HCT116 (cell line): Measurements from ENCODE around the gene KIF13A. TPM values are rescaled to one million over a fixed set of nuclear protein-coding genes. Genes with fewer than 3 reads are reported as not detected.

ENCODE experiments used
- ATAC-seq: fragments of 200-7000 bp; cut with Tn5 transposase; 2 replicates; pipeline ENCODE4 v1.9.1; 2020; ENCODE audit warnings: mild to moderate bottlenecking, moderate library complexity
- BruUV-seq: library from RNA; stranded (reverse); fragments of 400-500 nt; replicated peaks from 2 replicates; lab custom pipeline; 2021; lab: Mats Ljungman, UMichigan
- CTCF ChIA-PET: fragments of 300-600 bp; sonication (Branson Sonifier 250); formaldehyde crosslinking; loops from one replicate; lab custom pipeline; 2021; ENCODE audit warnings: antibody characterized with exemption; lab: Charles Lee
- POLR2A ChIA-PET: fragments of 300-600, 350-600 bp; sonication (Branson Sonifier 250); formaldehyde crosslinking; loops from one replicate; lab custom pipeline; 2021; ENCODE audit warnings: antibody characterized with exemption; lab: Charles Lee
- RAD21 ChIA-PET, 2 experiments: fragments of 300-600 bp; sonication (Branson Sonifier 250); formaldehyde crosslinking; loops; one replicate each; lab custom pipeline; 2023; ENCODE audit warnings: low total read pairs in 2 of 2; ENCODE audit not compliant: uncharacterized antibody in 2 of 2, unreplicated experiment in 2 of 2, low non-redundant PET in 1 of 2; lab: Charles Lee
- DNase-seq: peaks from one replicate; pipeline ENCODE4 v3.0.0-alpha.2; 2010; ENCODE audit warnings: low read depth, low spot score
- H2AFZ ChIP-seq: fragments of 200-600 bp; shearing (Covaris generic), sonication (generic); 2 replicates; pipeline ENCODE4 v1.6.1; 2017; ENCODE audit warnings: low read depth, mixed run types, mixed read lengths, antibody characterized with exemption, low read length; ENCODE audit not compliant: poor library complexity, severe bottlenecking
- H3K27ac ChIP-seq: 2 replicates; pipeline ENCODE4 v1.5.1; 2012; ENCODE audit warnings: low read depth, low read length
- H3K27me3 ChIP-seq: fragments of 200-600 bp; sonication (generic); 2 replicates; pipeline ENCODE4 v1.6.1; 2016; ENCODE audit warnings: mixed run types, low read length, mixed read lengths; ENCODE audit not compliant: insufficient read depth
- H3K36me3 ChIP-seq, 2 experiments: fragments of 200-500 bp in 1 of 2; fragments of 200-600 bp in 1 of 2; sonication (Bioruptor generic) in 1 of 2; sonication (generic) in 1 of 2; 2 replicates each; pipeline versions ENCODE4 v1.5.1 to v1.6.1; 2014 to 2016; ENCODE audit warnings: low read length in 2 of 2, inconsistent platforms in 1 of 2, mixed read lengths in 1 of 2, mixed run types in 1 of 2; ENCODE audit not compliant: insufficient read depth in 2 of 2, control insufficient read depth in 1 of 2
- H3K4me1 ChIP-seq, 2 experiments: fragments of 200-600 bp in 1 of 2; sonication (generic) in 1 of 2; 2 replicates each; pipeline versions ENCODE4 v1.5.1 to v1.6.1; 2012 to 2017; ENCODE audit warnings: low read length in 2 of 2, inconsistent platforms in 1 of 2, mild to moderate bottlenecking in 1 of 2, mixed read lengths in 1 of 2, mixed run types in 1 of 2, moderate library complexity in 1 of 2; ENCODE audit not compliant: insufficient read depth in 2 of 2, control insufficient read depth in 1 of 2
- H3K4me2 ChIP-seq: fragments of 200-600 bp; sonication (generic); 2 replicates; pipeline ENCODE4 v1.6.1; 2017; ENCODE audit warnings: mixed run types, low read length, mixed read lengths
- H3K4me3 ChIP-seq, 2 experiments: fragments of 200-600 bp in 1 of 2; sonication (generic) in 1 of 2; replicated peaks in 1 of 2; 2 replicates each; pipeline ENCODE4 v1.5.1; 2011 to 2016; ENCODE audit warnings: low read length in 2 of 2, control low read depth in 1 of 2, low read depth in 1 of 2, mild to moderate bottlenecking in 1 of 2, mixed read lengths in 1 of 2, mixed run types in 1 of 2
- H3K79me2 ChIP-seq: fragments of 200-600 bp; sonication (generic); 2 replicates; pipeline ENCODE4 v1.6.1; 2017; ENCODE audit warnings: mild to moderate bottlenecking, mixed run types, low read length, moderate library complexity, mixed read lengths; ENCODE audit not compliant: insufficient read depth
- H3K9ac ChIP-seq: fragments of 200-600 bp; sonication (generic); 2 replicates; pipeline ENCODE4 v1.6.1; 2016; ENCODE audit warnings: low read length, mixed read lengths
- H3K9me2 ChIP-seq: fragments of 200-600 bp; sonication (generic), shearing (Covaris generic); 2 replicates; pipeline ENCODE4 v1.6.1; 2017; ENCODE audit warnings: mixed run types, mild to moderate bottlenecking, moderate library complexity; ENCODE audit not compliant: insufficient read depth
- H3K9me3 ChIP-seq, 2 experiments: fragments of 200-500 bp in 1 of 2; fragments of 200-600 bp in 1 of 2; sonication (Bioruptor generic) in 1 of 2; sonication (generic) in 1 of 2; 2 replicates each; pipeline ENCODE4 v1.6.1; 2014 to 2017; ENCODE audit warnings: low read length in 2 of 2, mixed read lengths in 2 of 2, inconsistent platforms in 1 of 2, low read depth in 1 of 2, mild to moderate bottlenecking in 1 of 2, mixed run types in 1 of 2, moderate library complexity in 1 of 2; ENCODE audit not compliant: control insufficient read depth in 1 of 2, insufficient read depth in 1 of 2
- H4K20me1 ChIP-seq: fragments of 200-600 bp; sonication (generic), shearing (Covaris generic); 2 replicates; pipeline ENCODE4 v1.6.1; 2017; ENCODE audit warnings: mixed run types, mild to moderate bottlenecking, moderate library complexity; ENCODE audit not compliant: insufficient read depth
- CBX3 ChIP-seq: IDR thresholded peaks from 2 replicates; pipeline ENCODE4 v1.6.1; 2012; ENCODE audit warnings: low read depth
- CEBPB ChIP-seq: IDR thresholded peaks from 2 replicates; pipeline ENCODE4 v1.6.1; 2012; ENCODE audit warnings: low read depth
- ELF1 ChIP-seq: IDR thresholded peaks from 2 replicates; pipeline ENCODE4 v1.6.1; 2012; ENCODE audit warnings: low read depth, borderline replicate concordance
- EZH2 ChIP-seq: fragments of 200-600 bp; sonication (generic); IDR thresholded peaks from 2 replicates; pipeline ENCODE4 v1.6.1; 2017; ENCODE audit warnings: antibody characterized with exemption, mixed run types
- EZH2phosphoT487 ChIP-seq: fragments of 200-600 bp; IDR thresholded peaks from 2 replicates; pipeline ENCODE4 v1.6.1; 2018; ENCODE audit warnings: antibody characterized with exemption, borderline replicate concordance
- FOSL1 ChIP-seq: IDR thresholded peaks from 2 replicates; pipeline ENCODE4 v1.6.1; 2012; ENCODE audit warnings: low read depth
- JUND ChIP-seq: IDR thresholded peaks from 2 replicates; pipeline ENCODE4 v1.6.1; 2012
- MAX ChIP-seq: IDR thresholded peaks from 2 replicates; pipeline ENCODE4 v1.6.1; 2012
- POLR2A ChIP-seq: IDR thresholded peaks from 2 replicates; pipeline ENCODE4 v1.7.0; 2011; ENCODE audit warnings: borderline replicate concordance; ENCODE audit not compliant: insufficient read depth, insufficient read length; ENCODE audit errors: extremely low read depth
- POLR2AphosphoS5 ChIP-seq: IDR thresholded peaks from 2 replicates; pipeline ENCODE4 v1.6.1; 2011; ENCODE audit warnings: mild to moderate bottlenecking, low read depth, low read length, moderate library complexity
- RAD21 ChIP-seq: IDR thresholded peaks from 2 replicates; pipeline ENCODE4 v1.6.1; 2012; ENCODE audit warnings: low read depth, mild to moderate bottlenecking
- REST ChIP-seq: IDR thresholded peaks from 2 replicates; pipeline ENCODE4 v1.6.1; 2012; ENCODE audit warnings: low read depth
- SP1 ChIP-seq: IDR thresholded peaks from 2 replicates; pipeline ENCODE4 v1.6.1; 2012; ENCODE audit warnings: low read depth
- SRF ChIP-seq: IDR thresholded peaks from 2 replicates; pipeline ENCODE4 v1.6.1; 2012; ENCODE audit warnings: low read depth
- TCF7L2 ChIP-seq: IDR thresholded peaks from 2 replicates; pipeline ENCODE4 v1.7.0; 2011; ENCODE audit warnings: borderline replicate concordance, inconsistent platforms; ENCODE audit not compliant: insufficient read depth, insufficient read length; ENCODE audit errors: extremely low read depth
- YY1 ChIP-seq: IDR thresholded peaks from 2 replicates; pipeline ENCODE4 v1.6.1; 2011; ENCODE audit warnings: low read length, low read depth, moderate library complexity, mild to moderate bottlenecking; ENCODE audit not compliant: insufficient replicate concordance; ENCODE audit errors: extremely low read depth
- ZFX ChIP-seq: fragments of 450-650 bp; IDR thresholded peaks from 2 replicates; pipeline ENCODE4 v1.6.1; 2017
- ZNF274 ChIP-seq: fragments of 200-500 bp; sonication (Bioruptor generic); IDR thresholded peaks from 2 replicates; pipeline ENCODE4 v1.6.1; 2014; ENCODE audit warnings: mild to moderate bottlenecking, low read depth, low read length, inconsistent platforms
- intact Hi-C: fragments of 100-400 bp; cut with micrococcal nuclease; formaldehyde crosslinking; loops from 2 replicates; pipeline ENCODE4 v1.10.0; 2022
- total RNA-seq: library from RNA; stranded (reverse); gene quantifications from one replicate; pipeline ENCODE4 v1.2.1, GENCODE V29; 2021; ENCODE audit not compliant: unreplicated experiment
- TF ChIP-seq, protein P1 (sequence below), 3 experiments: fragments of 200-600 bp in 1 of 3; sonication (generic) in 1 of 3; IDR thresholded peaks in 2 of 3; conservative IDR thresholded peaks in 1 of 3; 2 replicates each; pipeline ENCODE4 v1.5.1; 2012 to 2017; ENCODE audit warnings: low read depth in 2 of 3, low read length in 2 of 3, antibody characterized with exemption in 1 of 3, borderline replicate concordance in 1 of 3, control low read depth in 1 of 3, mild to moderate bottlenecking in 1 of 3, mixed read lengths in 1 of 3, mixed run types in 1 of 3, moderate library complexity in 1 of 3; ENCODE audit not compliant: insufficient read depth in 1 of 3

Gene KIF13A
- total RNA-seq, 1 experiment from 2014 or later = 23.1 TPM

DNA sequence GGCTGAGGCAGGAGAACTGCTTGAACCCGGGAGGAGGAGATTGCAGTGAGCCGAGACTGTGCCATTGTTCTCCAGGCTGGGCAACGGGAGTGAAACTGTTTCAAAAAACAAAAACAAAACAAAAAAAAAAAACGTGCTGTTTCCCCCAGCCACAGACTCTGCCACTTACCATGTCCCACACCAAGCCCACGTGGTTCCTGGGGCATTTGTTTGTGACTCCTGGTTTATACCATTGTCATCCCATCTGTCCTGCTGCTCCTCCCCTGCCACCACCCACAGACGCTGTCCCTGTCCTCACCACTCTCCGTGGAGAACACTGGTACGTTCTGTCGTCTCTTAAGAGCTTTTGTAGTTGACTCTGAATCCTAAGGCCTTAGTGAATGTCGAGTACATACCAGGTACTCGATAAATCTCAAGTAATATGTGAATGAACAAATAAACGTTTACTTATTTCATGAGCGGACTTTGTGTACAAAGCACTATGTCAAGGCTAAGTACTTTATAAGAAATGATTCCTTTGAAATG is 48.0 kb upstream of the KIF13A start:
- POLR2A ChIA-PET = no interaction called here
- Histone ChIP-seq H3K4me2 (no peak overlapping the region), H3K4me3 (no peak overlapping the region), H3K9me2 (no peaks in the 10 kb centered on the region), H3K9ac (no peak overlapping the region), H3K27ac (no peak overlapping the region), H3K4me1 (no peaks in the 10 kb centered on the region), H3K27me3 (no peaks in the 10 kb centered on the region), H3K9me3 (no peaks in the 10 kb centered on the region), H3K79me2 (no peaks in the 10 kb centered on the region), H4K20me1 (no peaks in the 10 kb centered on the region), H3K36me3 (no peaks in the 10 kb centered on the region)
- intact Hi-C loops = no loop called here
- no TSS peak for BruUV-seq
- CTCF ChIA-PET = no interaction called here
- RAD21 ChIA-PET = interaction anchor here in 1 of 2 experiments (0.7 kb wide), 1 partner anchor 93 kb away, joined by 3 read pairs; no protein-coding TSS in a partner anchor
- no peak for DNase-seq
- ATAC-seq = no peak
- no peak for TF ChIP-seq POLR2A
- TF ChIP-seq REST = no peak
- TF ChIP-seq EZH2phosphoT487 = no peak
- TF ChIP-seq ZNF274 = no peak
- no peak for TF ChIP-seq ZFX
- TF ChIP-seq SP1 = no peak
- no peak for TF ChIP-seq SRF
- TF ChIP-seq, protein P1, sequence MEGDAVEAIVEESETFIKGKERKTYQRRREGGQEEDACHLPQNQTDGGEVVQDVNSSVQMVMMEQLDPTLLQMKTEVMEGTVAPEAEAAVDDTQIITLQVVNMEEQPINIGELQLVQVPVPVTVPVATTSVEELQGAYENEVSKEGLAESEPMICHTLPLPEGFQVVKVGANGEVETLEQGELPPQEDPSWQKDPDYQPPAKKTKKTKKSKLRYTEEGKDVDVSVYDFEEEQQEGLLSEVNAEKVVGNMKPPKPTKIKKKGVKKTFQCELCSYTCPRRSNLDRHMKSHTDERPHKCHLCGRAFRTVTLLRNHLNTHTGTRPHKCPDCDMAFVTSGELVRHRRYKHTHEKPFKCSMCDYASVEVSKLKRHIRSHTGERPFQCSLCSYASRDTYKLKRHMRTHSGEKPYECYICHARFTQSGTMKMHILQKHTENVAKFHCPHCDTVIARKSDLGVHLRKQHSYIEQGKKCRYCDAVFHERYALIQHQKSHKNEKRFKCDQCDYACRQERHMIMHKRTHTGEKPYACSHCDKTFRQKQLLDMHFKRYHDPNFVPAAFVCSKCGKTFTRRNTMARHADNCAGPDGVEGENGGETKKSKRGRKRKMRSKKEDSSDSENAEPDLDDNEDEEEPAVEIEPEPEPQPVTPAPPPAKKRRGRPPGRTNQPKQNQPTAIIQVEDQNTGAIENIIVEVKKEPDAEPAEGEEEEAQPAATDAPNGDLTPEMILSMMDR (IDR thresholded peaks at IDR 0.05 in 2 of 3, conservative IDR thresholded peaks at IDR 0.05 in 1 of 3; ENCODE audit: borderline replicate concordance in 1 of 3, insufficient read depth in 1 of 3, low read depth in 2 of 3, low read length in 2 of 3) = no peak
- no peak for TF ChIP-seq ELF1
- no peak for TF ChIP-seq CBX3
- TF ChIP-seq MAX = no peak
- no peak for TF ChIP-seq YY1
- no peak for TF ChIP-seq POLR2AphosphoS5
- TF ChIP-seq EZH2 = no peak
- TF ChIP-seq FOSL1 = no peak
- TF ChIP-seq CEBPB = no peak
- TF ChIP-seq TCF7L2 = no peak
- TF ChIP-seq JUND = no peak
- no peak for TF ChIP-seq RAD21
- TF ChIP-seq, all 23 proteins: peak for 0
- no peak overlapping the region for H2AFZ ChIP-seq
